K562 (cell line): ENCODE data around the gene FBXO28. TPM values are rescaled to one million over a fixed set of nuclear protein-coding genes. Genes with fewer than 3 reads are reported as not detected.
A peak's percentile ranks its signal among the peaks of the same experiment; 100 is the strongest.

Experiments used
- CEBPB ChIP-seq: fragments of 450-650 bp; IDR thresholded peaks from 2 replicates; pipeline ENCODE4 v1.6.1; 2016; ENCODE audit warnings: missing genetic modification characterization, missing compliant biosample characterization
- EP300 ChIP-seq: IDR thresholded peaks from 2 replicates; pipeline ENCODE4 v1.6.1; 2012; ENCODE audit warnings: low read length, improper control_type of control experiment
- GATA2 ChIP-seq: sonication (generic); formaldehyde crosslinking; IDR thresholded peaks from 2 replicates; pipeline ENCODE4 v1.4.0; 2020; ENCODE audit warnings: mild to moderate bottlenecking, missing genetic modification reagents
- HMGN3 ChIP-seq: IDR thresholded peaks from 2 replicates; pipeline ENCODE4 v1.6.1; 2011; ENCODE audit warnings: borderline replicate concordance, low read depth, mild to moderate bottlenecking, mixed read lengths, low read length; ENCODE audit not compliant: insufficient read length; ENCODE audit errors: extremely low read depth
- LEF1 ChIP-seq: fragments of 450-650 bp; IDR thresholded peaks from 2 replicates; pipeline ENCODE4 v1.6.1; 2016; ENCODE audit warnings: mild to moderate bottlenecking
- OTX1 ChIP-seq: fragments of 450-650 bp; formaldehyde crosslinking; IDR thresholded peaks from 2 replicates; pipeline ENCODE4 v1.4.0; 2022; ENCODE audit warnings: mild to moderate bottlenecking
- PRMT5 ChIP-seq: sonication (generic); formaldehyde crosslinking; IDR thresholded peaks from 2 replicates; pipeline ENCODE4 v1.5.0; 2020; ENCODE audit warnings: missing genetic modification reagents
- PURB ChIP-seq: sonication (generic); formaldehyde crosslinking; IDR thresholded peaks from 2 replicates; pipeline ENCODE4 v1.9.0; 2021; ENCODE audit warnings: low read depth, mild to moderate bottlenecking, missing genetic modification reagents
- RBM14 ChIP-seq: fragments of 200-400 bp; formaldehyde crosslinking; IDR thresholded peaks from 2 replicates; pipeline ENCODE4 v1.6.1; 2018; ENCODE audit warnings: low read depth, mild to moderate bottlenecking, low read length, moderate library complexity, borderline replicate concordance; ENCODE audit not compliant: insufficient read depth
- RNF2 ChIP-seq: sonication (generic); IDR thresholded peaks from 2 replicates; pipeline ENCODE4 v1.6.1; 2016
- SAFB2 ChIP-seq: fragments of 200-400 bp; formaldehyde crosslinking; IDR thresholded peaks from 2 replicates; pipeline ENCODE4 v1.6.1; 2018; ENCODE audit warnings: borderline replicate concordance, low read length, low read depth, moderate library complexity; ENCODE audit not compliant: severe bottlenecking
- SNIP1 ChIP-seq: fragments of 450-650 bp; IDR thresholded peaks from 2 replicates; pipeline ENCODE4 v1.7.1; 2017; ENCODE audit warnings: low read depth, mild to moderate bottlenecking
- SPI1 ChIP-seq: IDR thresholded peaks from 2 replicates; pipeline ENCODE4 v1.6.1; 2011; ENCODE audit warnings: low read depth, low read length, control low read depth, borderline replicate concordance
- TBL1XR1 ChIP-seq, 2 experiments: IDR thresholded peaks; 2 replicates each; pipeline ENCODE4 v1.6.1; 2012; ENCODE audit warnings: improper control_type of control experiment in 2 of 2, low read length in 2 of 2, mild to moderate bottlenecking in 1 of 2
- ZKSCAN3 ChIP-seq: fragments of 250-450 bp; sonication (Bioruptor Pico); IDR thresholded peaks from 2 replicates; pipeline ENCODE4 v1.4.0; 2020
- ZNF23 ChIP-seq: fragments of 250-450 bp; sonication (Bioruptor Pico); IDR thresholded peaks from 2 replicates; pipeline ENCODE4 v1.4.0; 2020; ENCODE audit warnings: mild to moderate bottlenecking
- ZNF24 ChIP-seq: fragments of 450-650 bp; IDR thresholded peaks from 2 replicates; pipeline ENCODE4 v1.6.1; 2016
- ZNF551 ChIP-seq: fragments of 250-450 bp; sonication (Bioruptor Pico); IDR thresholded peaks from 2 replicates; pipeline ENCODE4 v1.5.0; 2021; ENCODE audit warnings: mild to moderate bottlenecking, moderate library complexity
- polyA plus RNA-seq, 8 experiments: library from polyadenylated mRNA; depleted of rRNA in 4 of 8; stranded (reverse) in 5 of 8; unstranded in 3 of 8; fragments of >200 nt; fragmentation: Nextera tagmentation in 2 of 8; fragmentation: Illumina TruSeq in 1 of 8; extraction: Ambion mirVana in 2 of 8; extraction: Trizol in 1 of 8; gene quantifications; 2 replicates each; pipeline versions ENCODE4 v1.2.1 to v1.2.3, GENCODE V29; 2011 to 2014; ENCODE audit warnings: inconsistent platforms in 1 of 8, missing spikeins in 1 of 8
- total RNA-seq, 7 experiments: library from RNA; depleted of rRNA in 6 of 7; stranded (reverse); fragments of >200 nt in 6 of 7; fragmentation: Illumina TruSeq in 2 of 7; extraction: Trizol in 2 of 7; gene quantifications; 2 replicates each; pipeline versions ENCODE4 v1.2.1 to v1.2.3, GENCODE V29; 2011 to 2021; ENCODE audit warnings: low replicate concordance in 1 of 7
- TF ChIP-seq, protein P1 (sequence below): fragments of 250-450 bp; sonication (Bioruptor Pico); IDR thresholded peaks from 2 replicates; pipeline ENCODE4 v1.8.0; 2022; ENCODE audit warnings: inconsistent platforms
- TF ChIP-seq, protein P2 (sequence below): sonication (generic); formaldehyde crosslinking; IDR thresholded peaks from 2 replicates; pipeline ENCODE4 v1.9.0; 2022; ENCODE audit warnings: mild to moderate bottlenecking, missing genetic modification reagents
- TF ChIP-seq, protein P3 (sequence below): IDR thresholded peaks from 3 replicates; pipeline ENCODE4 v1.6.1; 2011; ENCODE audit warnings: borderline replicate concordance, mild to moderate bottlenecking, moderate library complexity; ENCODE audit not compliant: insufficient read length; ENCODE audit errors: extremely low read depth

Gene FBXO28
- total and polyA plus RNA-seq, 9 of the 15 experiments (the other 6 are each of a cell fraction or from before 2014, with no cell fraction given) = 4.1 to 34.8 (median 25.3) TPM

DNA sequence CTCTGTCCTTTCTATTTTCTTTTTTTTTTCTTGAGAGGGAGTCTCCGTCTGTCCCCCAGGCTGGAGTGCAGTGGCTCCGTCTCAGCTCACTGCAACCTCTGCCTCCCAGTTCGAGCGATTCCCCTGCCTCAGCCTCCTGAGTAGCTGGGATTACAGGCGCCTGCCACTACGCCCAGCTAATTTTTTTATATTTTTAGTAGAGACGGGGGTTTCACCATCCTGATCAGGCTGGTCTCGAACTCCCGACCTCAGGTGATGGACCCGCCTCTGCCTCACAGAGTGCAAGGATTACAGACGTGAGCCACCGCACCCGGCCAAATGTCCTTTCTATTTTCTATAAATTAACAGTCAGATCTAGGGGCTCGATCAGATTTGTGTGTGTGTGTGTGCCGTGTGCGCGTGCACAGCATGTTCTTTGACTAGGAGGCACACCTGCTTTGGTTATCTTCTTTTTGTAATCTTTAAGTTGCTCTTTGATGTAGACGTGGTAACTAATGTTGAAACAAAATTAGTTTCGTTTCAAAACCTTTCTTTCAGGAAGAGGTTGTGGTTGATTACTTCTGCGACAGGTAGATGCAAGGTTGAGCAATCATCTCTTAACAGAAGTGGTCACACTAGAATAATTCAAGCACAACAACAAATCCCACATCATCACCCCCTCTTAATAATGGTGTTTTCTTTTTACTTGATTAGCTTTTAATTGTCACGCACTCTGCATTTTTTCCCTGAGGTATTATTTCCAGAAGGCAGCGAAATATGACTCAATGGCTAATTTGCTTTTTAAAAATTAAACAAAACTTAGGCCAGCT lies 68.3 kb downstream of the FBXO28 start (continued):
- TF ChIP-seq GATA2 (CRISPR knock-in tag) (no peak), ZKSCAN3 (CRISPR knock-in tag) (no peak), SNIP1 (no peak), LEF1 (no peak), ZNF551 (CRISPR knock-in tag) (peak; percentile 68; the same call in 1 of the 2 replicates), PURB (CRISPR knock-in tag) (no peak), CEBPB (tag) (peak; percentile 89), SPI1 (no peak), ZNF24 (no peak), SAFB2 (no peak), TBL1XR1 (IDR thresholded peaks at IDR 0.05; ENCODE audit: low read length in 2 of 2) (no peak), PRMT5 (no peak), ZNF23 (CRISPR knock-in tag) (no peak), HMGN3 (no peak), RNF2 (no peak), OTX1 (no peak), EP300 (no peak), RBM14 (no peak)
- TF ChIP-seq, protein P1, sequence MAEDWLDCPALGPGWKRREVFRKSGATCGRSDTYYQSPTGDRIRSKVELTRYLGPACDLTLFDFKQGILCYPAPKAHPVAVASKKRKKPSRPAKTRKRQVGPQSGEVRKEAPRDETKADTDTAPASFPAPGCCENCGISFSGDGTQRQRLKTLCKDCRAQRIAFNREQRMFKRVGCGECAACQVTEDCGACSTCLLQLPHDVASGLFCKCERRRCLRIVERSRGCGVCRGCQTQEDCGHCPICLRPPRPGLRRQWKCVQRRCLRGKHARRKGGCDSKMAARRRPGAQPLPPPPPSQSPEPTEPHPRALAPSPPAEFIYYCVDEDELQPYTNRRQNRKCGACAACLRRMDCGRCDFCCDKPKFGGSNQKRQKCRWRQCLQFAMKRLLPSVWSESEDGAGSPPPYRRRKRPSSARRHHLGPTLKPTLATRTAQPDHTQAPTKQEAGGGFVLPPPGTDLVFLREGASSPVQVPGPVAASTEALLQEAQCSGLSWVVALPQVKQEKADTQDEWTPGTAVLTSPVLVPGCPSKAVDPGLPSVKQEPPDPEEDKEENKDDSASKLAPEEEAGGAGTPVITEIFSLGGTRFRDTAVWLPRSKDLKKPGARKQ (CRISPR knock-in tag) = no peak; the same call in 1 of the 2 replicates
- TF ChIP-seq, protein P2, sequence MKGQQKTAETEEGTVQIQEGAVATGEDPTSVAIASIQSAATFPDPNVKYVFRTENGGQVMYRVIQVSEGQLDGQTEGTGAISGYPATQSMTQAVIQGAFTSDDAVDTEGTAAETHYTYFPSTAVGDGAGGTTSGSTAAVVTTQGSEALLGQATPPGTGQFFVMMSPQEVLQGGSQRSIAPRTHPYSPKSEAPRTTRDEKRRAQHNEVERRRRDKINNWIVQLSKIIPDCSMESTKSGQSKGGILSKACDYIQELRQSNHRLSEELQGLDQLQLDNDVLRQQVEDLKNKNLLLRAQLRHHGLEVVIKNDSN (CRISPR knock-in tag) = no peak
- TF ChIP-seq, protein P3, sequence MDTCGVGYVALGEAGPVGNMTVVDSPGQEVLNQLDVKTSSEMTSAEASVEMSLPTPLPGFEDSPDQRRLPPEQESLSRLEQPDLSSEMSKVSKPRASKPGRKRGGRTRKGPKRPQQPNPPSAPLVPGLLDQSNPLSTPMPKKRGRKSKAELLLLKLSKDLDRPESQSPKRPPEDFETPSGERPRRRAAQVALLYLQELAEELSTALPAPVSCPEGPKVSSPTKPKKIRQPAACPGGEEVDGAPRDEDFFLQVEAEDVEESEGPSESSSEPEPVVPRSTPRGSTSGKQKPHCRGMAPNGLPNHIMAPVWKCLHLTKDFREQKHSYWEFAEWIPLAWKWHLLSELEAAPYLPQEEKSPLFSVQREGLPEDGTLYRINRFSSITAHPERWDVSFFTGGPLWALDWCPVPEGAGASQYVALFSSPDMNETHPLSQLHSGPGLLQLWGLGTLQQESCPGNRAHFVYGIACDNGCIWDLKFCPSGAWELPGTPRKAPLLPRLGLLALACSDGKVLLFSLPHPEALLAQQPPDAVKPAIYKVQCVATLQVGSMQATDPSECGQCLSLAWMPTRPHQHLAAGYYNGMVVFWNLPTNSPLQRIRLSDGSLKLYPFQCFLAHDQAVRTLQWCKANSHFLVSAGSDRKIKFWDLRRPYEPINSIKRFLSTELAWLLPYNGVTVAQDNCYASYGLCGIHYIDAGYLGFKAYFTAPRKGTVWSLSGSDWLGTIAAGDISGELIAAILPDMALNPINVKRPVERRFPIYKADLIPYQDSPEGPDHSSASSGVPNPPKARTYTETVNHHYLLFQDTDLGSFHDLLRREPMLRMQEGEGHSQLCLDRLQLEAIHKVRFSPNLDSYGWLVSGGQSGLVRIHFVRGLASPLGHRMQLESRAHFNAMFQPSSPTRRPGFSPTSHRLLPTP = no peak
